Activated CD4-positive, alpha-beta T cell treated with anti-CD3 and anti-CD28 coated beads, Interleukin-2, amount 10 ng/mL, durations not matched to agents 7 days and 5 days (primary cell): Measurements from ENCODE around the gene AFF1. TPM values are rescaled to one million over a fixed set of nuclear protein-coding genes. Genes with fewer than 3 reads are reported as not detected.

ENCODE experiments used
- CTCF ChIA-PET: fragments of 350-600 bp; sonication (Branson Sonifier 250); formaldehyde crosslinking; loops from one replicate; lab custom pipeline; 2021; ENCODE audit warnings: antibody characterized with exemption; lab: Charles Lee
- POLR2A ChIA-PET: fragments of 350-600 bp; sonication (Branson Sonifier 250); formaldehyde crosslinking; loops from one replicate; lab custom pipeline; 2021; ENCODE audit warnings: antibody characterized with exemption; lab: Charles Lee
- DNase-seq: peaks from one replicate; pipeline ENCODE4 v3.0.0-alpha.2; 2020
- H3K27ac Mint-ChIP-seq: one replicate; pipeline ENCODE4 v1.8.0; 2021; ENCODE audit warnings: mild to moderate bottlenecking, moderate library complexity, mixed read lengths
- H3K27me3 Mint-ChIP-seq: one replicate; pipeline ENCODE4 v1.8.0; 2021; ENCODE audit warnings: mixed read lengths
- H3K36me3 Mint-ChIP-seq: one replicate; pipeline ENCODE4 v1.8.0; 2021; ENCODE audit warnings: low read depth, mixed read lengths
- H3K4me1 Mint-ChIP-seq: one replicate; pipeline ENCODE4 v1.8.0; 2021; ENCODE audit warnings: mixed read lengths
- H3K4me3 Mint-ChIP-seq: one replicate; pipeline ENCODE4 v1.8.0; 2021; ENCODE audit warnings: mild to moderate bottlenecking, moderate library complexity, mixed read lengths
- H3K9me3 Mint-ChIP-seq: one replicate; pipeline ENCODE4 v1.8.0; 2021; ENCODE audit warnings: mixed read lengths
- total RNA-seq, 2 experiments: library from RNA; stranded (reverse); gene quantifications; one replicate each; pipeline ENCODE4 v1.2.3, GENCODE V29; 2021

AFF1 gene
- total RNA-seq, 2 experiments from 2014 or later: 71.4 to 74.5 TPM

- no peaks in the 10 kb centered on the region for H3K9me3 Mint-ChIP-seq
- no peak for DNase-seq
- no peak overlapping the region for H3K27ac Mint-ChIP-seq
- ChIA-PET CTCF (interaction anchor here (0.6 to 1.8 kb wide), 8 partner anchors 9 to 1586 kb away, joined by 4 to 8 read pairs (median 5); partner anchors contain the start of gene AFF1), POLR2A (interaction anchor here (0.6 kb wide), 1 partner anchor 214 kb away, joined by 3 read pairs; no protein-coding TSS in a partner anchor)
- H3K4me3 Mint-ChIP-seq: no peak overlapping the region
- no peaks in the 10 kb centered on the region for H3K27me3 Mint-ChIP-seq
- H3K36me3 Mint-ChIP-seq: peaks cover 11% of the 10 kb centered on the region
- H3K4me1 Mint-ChIP-seq: peaks cover 37% of the 10 kb centered on the region
These were observed 10.4 kb downstream of the AFF1 start for GRCh38 chr4:86944964-86945781.

- no peaks in the 10 kb centered on the region for H3K9me3 Mint-ChIP-seq
- H3K4me1 Mint-ChIP-seq: peaks cover 38% of the 10 kb centered on the region
- H3K27ac Mint-ChIP-seq: no peak overlapping the region
- DNase-seq: no peak
- peaks cover 21% of the 10 kb centered on the region for H3K36me3 Mint-ChIP-seq
- ChIA-PET CTCF (no interaction called here), POLR2A (no interaction called here)
- no peaks in the 10 kb centered on the region for H3K27me3 Mint-ChIP-seq
- no peak overlapping the region for H3K4me3 Mint-ChIP-seq
These were observed 12.2 kb downstream of the AFF1 start for GRCh38 chr4:86946868-86947500.

- peaks cover 21% of the 10 kb centered on the region for H3K36me3 Mint-ChIP-seq
- POLR2A ChIA-PET: no interaction called here
- no peak overlapping the region for H3K4me3 Mint-ChIP-seq
- peaks cover 35% of the 10 kb centered on the region for H3K4me1 Mint-ChIP-seq
- no peak overlapping the region for H3K27ac Mint-ChIP-seq
- CTCF ChIA-PET: no interaction called here
- no peak for DNase-seq
- no peaks in the 10 kb centered on the region for H3K27me3 Mint-ChIP-seq
- H3K9me3 Mint-ChIP-seq: no peaks in the 10 kb centered on the region
These were observed 12.8 kb downstream of the AFF1 start for GRCh38 chr4:86947501-86948120.

GRCh38 chr4:86948276-86948675, 13.5 kb downstream of the AFF1 start:
- ChIA-PET POLR2A (no interaction called here), CTCF (no interaction called here)
- peaks cover 20% of the 10 kb centered on the region for H3K36me3 Mint-ChIP-seq
- no peak for DNase-seq
- no peak overlapping the region for H3K4me3 Mint-ChIP-seq
- peaks cover 31% of the 10 kb centered on the region for H3K4me1 Mint-ChIP-seq
- H3K27me3 Mint-ChIP-seq: no peaks in the 10 kb centered on the region
- H3K27ac Mint-ChIP-seq: no peak overlapping the region
- no peaks in the 10 kb centered on the region for H3K9me3 Mint-ChIP-seq

- Mint-ChIP-seq H3K27ac (no peak overlapping the region), H3K4me3 (no peak overlapping the region), H3K27me3 (no peaks in the 10 kb centered on the region), H3K9me3 (no peaks in the 10 kb centered on the region), H3K36me3 (peaks cover 27% of the 10 kb centered on the region), H3K4me1 (peaks cover 26% of the 10 kb centered on the region)
- DNase-seq: no peak
- POLR2A ChIA-PET: no interaction called here
- CTCF ChIA-PET: interaction anchor here (0.6 to 0.7 kb wide), 2 partner anchors 8 to 406 kb away, joined by 3 to 4 read pairs; no protein-coding TSS in a partner anchor
These were observed 16.2 kb downstream of the AFF1 start for GRCh38 chr4:86950831-86951525.

- no peak overlapping the region for H3K27ac Mint-ChIP-seq
- DNase-seq: no peak
- no peaks in the 10 kb centered on the region for H3K27me3 Mint-ChIP-seq
- ChIA-PET CTCF (interaction anchor here (0.6 to 2.2 kb wide), 3 partner anchors 10 to 248 kb away, joined by 3 to 5 read pairs (median 4); no protein-coding TSS in a partner anchor), POLR2A (no interaction called here)
- H3K4me3 Mint-ChIP-seq: no peak overlapping the region
- peaks cover 27% of the 10 kb centered on the region for H3K4me1 Mint-ChIP-seq
- no peaks in the 10 kb centered on the region for H3K9me3 Mint-ChIP-seq
- H3K36me3 Mint-ChIP-seq: peaks cover 36% of the 10 kb centered on the region
These were observed 21.2 kb downstream of the AFF1 start for GRCh38 chr4:86955888-86956451.

- DNase-seq: no peak
- Mint-ChIP-seq H3K27ac (no peak overlapping the region), H3K4me3 (no peak overlapping the region), H3K36me3 (peaks cover 36% of the 10 kb centered on the region), H3K27me3 (no peaks in the 10 kb centered on the region), H3K4me1 (peaks cover 34% of the 10 kb centered on the region), H3K9me3 (no peaks in the 10 kb centered on the region)
- ChIA-PET CTCF (interaction anchor here (1.2 to 2.2 kb wide), 2 partner anchors 12 kb away, joined by 3 to 5 read pairs; no protein-coding TSS in a partner anchor), POLR2A (no interaction called here)
These were observed 22.4 kb downstream of the AFF1 start for GRCh38 chr4:86957215-86957614.

GRCh38 chr4:86959588-86960500, 25.0 kb downstream of the AFF1 start:
- Mint-ChIP-seq H3K27ac (no peak overlapping the region), H3K4me3 (no peak overlapping the region), H3K27me3 (no peaks in the 10 kb centered on the region), H3K4me1 (peaks cover 44% of the 10 kb centered on the region), H3K9me3 (no peaks in the 10 kb centered on the region), H3K36me3 (peaks cover 37% of the 10 kb centered on the region)
- CTCF ChIA-PET: interaction anchor here (0.6 to 1.0 kb wide), 3 partner anchors 23 to 42 kb away, joined by 3 to 4 read pairs (median 4); no protein-coding TSS in a partner anchor
- POLR2A ChIA-PET: no interaction called here
- DNase-seq: no peak

- DNase-seq: no peak
- no peaks in the 10 kb centered on the region for H3K27me3 Mint-ChIP-seq
- POLR2A ChIA-PET: no interaction called here
- CTCF ChIA-PET: interaction anchor here (1.0 to 1.3 kb wide), 3 partner anchors 11 to 26 kb away, joined by 3 to 7 read pairs (median 4); partner anchors contain the start of gene AFF1
- H3K4me3 Mint-ChIP-seq: no peak overlapping the region
- H3K4me1 Mint-ChIP-seq: peaks cover 45% of the 10 kb centered on the region
- no peak overlapping the region for H3K27ac Mint-ChIP-seq
- H3K9me3 Mint-ChIP-seq: no peaks in the 10 kb centered on the region
- peaks cover 35% of the 10 kb centered on the region for H3K36me3 Mint-ChIP-seq
These were observed 25.7 kb downstream of the AFF1 start for GRCh38 chr4:86960557-86960961.

GRCh38 chr4:86961116-86961515, 26.3 kb downstream of the AFF1 start:
- Mint-ChIP-seq H3K4me1 (peaks cover 43% of the 10 kb centered on the region), H3K4me3 (no peak overlapping the region), H3K9me3 (no peaks in the 10 kb centered on the region), H3K27ac (no peak overlapping the region), H3K27me3 (no peaks in the 10 kb centered on the region), H3K36me3 (peaks cover 33% of the 10 kb centered on the region)
- DNase-seq: no peak
- ChIA-PET POLR2A (no interaction called here), CTCF (interaction anchor here (1.0 to 1.3 kb wide), 4 partner anchors 11 to 27 kb away, joined by 3 to 7 read pairs (median 4); partner anchors contain the start of gene AFF1)

- Mint-ChIP-seq H3K4me3 (no peak overlapping the region), H3K27ac (peak overlapping the region; percentile 7), H3K9me3 (no peaks in the 10 kb centered on the region), H3K27me3 (no peaks in the 10 kb centered on the region), H3K36me3 (peaks cover 32% of the 10 kb centered on the region), H3K4me1 (peaks cover 38% of the 10 kb centered on the region)
- ChIA-PET CTCF (interaction anchor here (1.0 to 1.3 kb wide), 3 partner anchors 10 to 28 kb away, joined by 3 to 7 read pairs (median 3); partner anchors contain the start of gene AFF1), POLR2A (no interaction called here)
- peak; percentile 18 for DNase-seq
These were observed 26.9 kb downstream of the AFF1 start for GRCh38 chr4:86961605-86962295.
